Measurements from ENCODE around the gene CCDC92. TPM values are rescaled to one million over a fixed set of nuclear protein-coding genes. Genes with fewer than 3 reads are reported as not detected.

CCDC92 gene
- total and polyA plus RNA-seq, 8 donors = 3.5 to 32.6 (median 20.9) TPM

GRCh38 chr12:123940627-123940966 lies 32.0 kb downstream of the CCDC92 start:
- no peak overlapping the region for H3K27ac ChIP-seq
- H3K36me3 ChIP-seq = peaks cover 37 to 90% (median 87%) of the 10 kb centered on the region in 4 donors
- H3K27me3 ChIP-seq = no peaks in the 10 kb centered on the region
- H3K9me3 ChIP-seq = peaks cover 0 to 5% (median 0%) of the 10 kb centered on the region in 4 donors
- H3K4me3 ChIP-seq = no peak overlapping the region
- WGBS, 5 donors = 92 to 95% (median 94%) methylated on average over 4 to 9 of the region's 9 CpGs
- DNase-seq = no peak
- TF ChIP-seq POLR2AphosphoS5 (IDR thresholded peaks at IDR 0.05) = no peak
- TF ChIP-seq EP300 (IDR thresholded peaks at IDR 0.05) = no peak
- peaks cover 0 to 5% (median 0%) of the 10 kb centered on the region in 4 donors for H3K4me1 ChIP-seq
- intact Hi-C loops (cut with DNase I; ENCODE audit: low total_unique reads) = no loop called here

- H3K36me3 ChIP-seq = peaks cover 37 to 89% (median 82%) of the 10 kb centered on the region in 4 donors
- intact Hi-C loops (cut with DNase I; ENCODE audit: low total_unique reads) = no loop called here
- no peaks in the 10 kb centered on the region for H3K27me3 ChIP-seq
- TF ChIP-seq POLR2A (IDR thresholded peaks at IDR 0.05) (no peak), CTCF (IDR thresholded peaks at IDR 0.05) (no peak), EP300 (IDR thresholded peaks at IDR 0.05) (no peak), POLR2AphosphoS5 (IDR thresholded peaks at IDR 0.05) (no peak)
- no peak overlapping the region for H3K4me3 ChIP-seq
- no peak for DNase-seq
- 90 to 96% (median 92%) methylated on average over 16 of the region's 16 CpGs for WGBS, 5 donors
- H3K4me1 ChIP-seq = peaks cover 0 to 5% (median 0%) of the 10 kb centered on the region in 4 donors
- H3K27ac ChIP-seq = no peak overlapping the region
- peaks cover 0 to 5% (median 0%) of the 10 kb centered on the region in 4 donors for H3K9me3 ChIP-seq
Measured at GRCh38 chr12:123939716-123940626, 32.7 kb downstream of the CCDC92 start.

GRCh38 chr12:123938679-123939480 lies 33.8 kb downstream of the CCDC92 start:
- DNase-seq = no peak
- Histone ChIP-seq H3K27ac (peak overlapping the region in 1 of 5 donors; percentile 56), H3K36me3 (peaks cover 37 to 88% (median 72%) of the 10 kb centered on the region in 4 donors), H3K27me3 (no peaks in the 10 kb centered on the region), H3K4me1 (peaks cover 0 to 5% (median 0%) of the 10 kb centered on the region in 4 donors), H3K9me3 (peaks cover 0 to 5% (median 0%) of the 10 kb centered on the region in 4 donors), H3K4me3 (no peak overlapping the region)
- TF ChIP-seq EP300 (IDR thresholded peaks at IDR 0.05) (no peak), POLR2A (IDR thresholded peaks at IDR 0.05) (no peak), CTCF (IDR thresholded peaks at IDR 0.05) (no peak), POLR2AphosphoS5 (IDR thresholded peaks at IDR 0.05) (no peak)
- 85 to 91% (median 89%) methylated on average over 16 of the region's 16 CpGs for WGBS, 5 donors
- intact Hi-C loops (cut with DNase I; ENCODE audit: low total_unique reads) = no loop called here

- no peak for DNase-seq
- intact Hi-C loops (cut with DNase I; ENCODE audit: low total_unique reads) = no loop called here
- peaks cover 0 to 5% (median 0%) of the 10 kb centered on the region in 4 donors for H3K4me1 ChIP-seq
- peak overlapping the region in 3 of 5 donors; percentile 22 to 56 (median 54) for H3K27ac ChIP-seq
- peaks cover 34 to 79% (median 63%) of the 10 kb centered on the region in 4 donors for H3K36me3 ChIP-seq
- 73 to 83% (median 80%) methylated on average over 16 of the region's 16 CpGs for WGBS, 5 donors
- H3K9me3 ChIP-seq = peaks cover 0 to 5% (median 0%) of the 10 kb centered on the region in 4 donors
- H3K4me3 ChIP-seq = no peak overlapping the region
- no peaks in the 10 kb centered on the region for H3K27me3 ChIP-seq
- TF ChIP-seq EP300 (IDR thresholded peaks at IDR 0.05) (no peak), CTCF (IDR thresholded peaks at IDR 0.05) (no peak), POLR2AphosphoS5 (IDR thresholded peaks at IDR 0.05) (no peak), POLR2A (IDR thresholded peaks at IDR 0.05) (no peak)
Measured at GRCh38 chr12:123937707-123938591, 34.7 kb downstream of the CCDC92 start.
